Measurements from ENCODE around the gene SP1. TPM values are rescaled to one million over a fixed set of nuclear protein-coding genes. Genes with fewer than 3 reads are reported as not detected.

Gene SP1
- total and polyA plus RNA-seq, 9 of the 15 experiments (the other 6 are each of a cell fraction or from before 2014, with no cell fraction given), result 8.0 to 65.5 (median 41.6) TPM

GRCh38 chr12:53355121-53355520, 24.9 kb upstream of the SP1 start:
- H3K27me3 ChIP-seq (ENCODE audit: control insufficient read depth in 2 of 2, insufficient read depth in 2 of 2, low read length in 2 of 2), result no peaks in the 10 kb centered on the region
- no peaks in the 10 kb centered on the region for H3K36me3 ChIP-seq (ENCODE audit: control insufficient read depth, insufficient read depth, low read length)
- ATAC-seq (peak; percentile 86), DNase-seq (ENCODE audit: extremely low read depth in 1 of 4, low spot score in 3 of 4) (peak in 3 of 4 experiments; percentile 22 to 84 (median 42)), FAIRE-seq (peak; percentile 62)
- H3K9me3 ChIP-seq (replicated peaks; ENCODE audit: control insufficient read depth, insufficient read depth, low read depth, low read length), result no peaks in the 10 kb centered on the region
- ChIA-PET POLR2A (interaction anchor here (0.6 to 2.4 kb wide), 8 partner anchors 11 to 674 kb away, joined by 3 to 8 read pairs (median 3); partner anchors contain the start of gene TARBP2), CTCF (ENCODE audit: low intra/inter-chr PET ratio) (interaction anchor here (1.4 to 4.3 kb wide), 2 partner anchors 26 to 66 kb away, joined by 6 to 43 read pairs; no protein-coding TSS in a partner anchor)
- peak overlapping the region; percentile 23; the same call in 1 of the 2 replicates for H3K4me2 ChIP-seq (ENCODE audit: insufficient read depth, low read length)
- H3K4me3 ChIP-seq, result no peak overlapping the region
- 12% methylated on average over 3 of the region's 3 CpGs for WGBS (ENCODE audit: insufficient coverage, low coverage, missing lambda C conversion rate)
- peak overlapping the region; percentile 19 to 32; a peak in 2 of 4 replicates for H3K9ac ChIP-seq (ENCODE audit: insufficient read depth in 1 of 2, low read depth in 2 of 2, low read length in 2 of 2)
- H3K79me2 ChIP-seq (ENCODE audit: control insufficient read depth, insufficient read depth, low read length), result no peaks in the 10 kb centered on the region
- in situ Hi-C loops (cut with MboI), result loop anchor here (5.0 kb wide), 1 partner anchor 67 kb away; the partner anchor contains the start of gene AMHR2
- no peaks in the 10 kb centered on the region for H4K20me1 ChIP-seq (replicated peaks; ENCODE audit: control insufficient read depth, insufficient read depth, low read length)
- H3K9me1 ChIP-seq (ENCODE audit: control insufficient read depth, insufficient read depth, low read length), result no peaks in the 10 kb centered on the region
- H3K4me1 ChIP-seq (replicated peaks in 1 of 2; ENCODE audit: control insufficient read depth in 2 of 2, insufficient read depth in 2 of 2, low read length in 2 of 2), result peaks cover 12 to 17% of the 10 kb centered on the region in 2 experiments
- BruUV-seq (replicated peaks), result no TSS peak
- intact Hi-C loops (cut with micrococcal nuclease), result no loop called here
- peak overlapping the region; percentile 95 for H2AFZ ChIP-seq (ENCODE audit: low read depth, low read length)
- H3K27ac ChIP-seq (ENCODE audit: extremely low read depth, low read depth, low read length), result peak overlapping the region; percentile 51
- TF ChIP-seq VEZF1 (CRISPR knock-in tag; IDR thresholded peaks at IDR 0.05) (peak; percentile 79), ZNF785 (CRISPR knock-in tag; IDR thresholded peaks at IDR 0.05) (no peak), MLLT1 (IDR thresholded peaks at IDR 0.05) (peak in 1 of 2 experiments; percentile 73; a peak in 1 of 4 replicates), JUND (IDR thresholded peaks at IDR 0.05; ENCODE audit: borderline replicate concordance, low read depth, low read length) (peak; percentile 33; the same call in 1 of the 2 replicates), JUND (tag; IDR thresholded peaks at IDR 0.05; ENCODE audit: borderline replicate concordance, low read depth, low read length) (peak; percentile 28; the same call in 1 of the 3 replicates), CUX1 (CRISPR knock-in tag; IDR thresholded peaks at IDR 0.05) (no peak), SMARCB1 (IDR thresholded peaks at IDR 0.05; ENCODE audit: insufficient read length, low read depth) (no peak), SMARCA4 (IDR thresholded peaks at IDR 0.05) (peak; percentile 80), MEIS2 (IDR thresholded peaks at IDR 0.05; ENCODE audit: partially characterized antibody) (peak; percentile 98), RCOR1 (IDR thresholded peaks at IDR 0.05; ENCODE audit: borderline replicate concordance in 1 of 2, low read depth in 2 of 2, low read length in 2 of 2) (peak in 1 of 2 experiments; percentile 23; a peak in 1 of 4 replicates), HNRNPL (IDR thresholded peaks at IDR 0.05; ENCODE audit: low read depth, low read length) (no peak), EGR1 (conservative IDR thresholded peaks at IDR 0.05) (0 out of 2 replicates have a peak, but pooled peaks have one; percentile 16), ETV5 (CRISPR knock-in tag; IDR thresholded peaks at IDR 0.05; ENCODE audit: low read depth) (peak; percentile 42; the same call in 1 of the 2 replicates), SMARCE1 (IDR thresholded peaks at IDR 0.05) (peak; percentile 82), RAD51 (IDR thresholded peaks at IDR 0.05; ENCODE audit: borderline replicate concordance, low read depth) (peak; percentile 22; the same call in 1 of the 2 replicates)
